ENCODE data around the gene LELP1.
"Not testable (repeated sequence)": the region's sequence is repeated elsewhere in the genome, so short reads cannot be mapped to it uniquely, and the experiment has no call there.

LELP1 gene

DNA sequence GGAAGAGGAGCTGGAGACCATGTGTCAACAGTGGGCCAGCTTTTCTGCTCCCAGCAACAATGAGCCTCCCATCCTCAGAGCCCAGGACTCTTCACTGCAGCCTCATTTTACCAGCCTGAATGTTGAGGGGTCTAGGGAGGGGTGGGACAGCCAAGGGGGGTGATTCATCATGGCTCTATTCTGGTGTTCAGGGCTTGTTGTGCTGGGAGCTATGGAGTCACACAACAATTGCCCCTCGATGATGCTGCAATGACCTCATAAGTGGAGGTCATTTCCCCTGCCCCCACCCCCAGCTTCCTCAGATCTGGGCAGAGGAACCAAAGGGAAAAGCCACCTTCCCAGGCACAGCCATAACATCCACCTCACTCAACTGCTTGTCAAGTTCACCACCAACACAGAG, at the start of gene LELP1:
LELP1 (plus strand) TSS at position 301 of the 400 bp plus-strand sequence. CDS start 1,278 bp downstream, outside the sequence.
- no peak for DNase-seq

- no peak for DNase-seq
Measured at GRCh38 chr1:153155541-153155940, 47.7 kb upstream of the LELP1 start.

DNA sequence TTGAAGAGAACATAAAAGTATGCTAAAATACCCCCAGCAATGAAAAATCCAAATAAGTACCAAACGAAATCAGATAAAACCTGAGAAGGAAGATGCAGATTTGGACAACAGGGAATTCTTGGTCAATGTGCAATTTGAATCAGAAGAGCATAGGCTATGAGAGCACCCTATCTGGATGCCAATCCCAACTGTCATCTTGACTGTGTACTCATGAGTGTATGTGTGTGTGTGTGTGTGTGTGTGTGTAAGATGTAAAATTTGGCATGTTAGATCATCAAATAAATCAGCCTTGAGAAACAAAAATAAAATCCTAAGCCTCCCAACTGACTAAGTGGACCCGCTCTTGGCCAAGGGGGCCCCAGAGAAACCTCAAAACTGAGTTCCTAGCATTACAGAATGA, 34.5 kb upstream of the LELP1 start:
- no peak for DNase-seq

GRCh38 chr1:153174624-153175023, 28.6 kb upstream of the LELP1 start:
- DNase-seq: no peak

- no peak for DNase-seq
Measured at GRCh38 chr1:153178922-153179321, 24.3 kb upstream of the LELP1 start.

DNA sequence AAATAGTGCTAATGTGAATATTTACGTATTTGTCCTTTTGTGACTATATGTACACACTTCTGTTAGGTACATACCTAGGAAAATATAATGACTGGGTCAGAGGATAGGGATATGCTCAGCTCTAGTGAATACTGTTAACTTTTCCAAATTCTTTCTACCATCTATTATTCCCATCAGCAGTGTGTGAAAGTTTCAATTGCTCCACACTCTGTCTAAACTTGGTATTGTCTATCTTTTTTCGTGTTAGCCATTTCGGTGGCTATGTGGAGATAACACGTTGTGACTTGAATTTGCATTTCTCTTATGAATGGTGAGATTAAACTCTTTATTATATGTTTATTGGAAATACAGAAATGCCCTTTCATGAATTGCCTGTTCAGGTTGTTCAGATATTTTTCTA, 22.7 kb upstream of the LELP1 start:
- no peak for DNase-seq

DNA sequence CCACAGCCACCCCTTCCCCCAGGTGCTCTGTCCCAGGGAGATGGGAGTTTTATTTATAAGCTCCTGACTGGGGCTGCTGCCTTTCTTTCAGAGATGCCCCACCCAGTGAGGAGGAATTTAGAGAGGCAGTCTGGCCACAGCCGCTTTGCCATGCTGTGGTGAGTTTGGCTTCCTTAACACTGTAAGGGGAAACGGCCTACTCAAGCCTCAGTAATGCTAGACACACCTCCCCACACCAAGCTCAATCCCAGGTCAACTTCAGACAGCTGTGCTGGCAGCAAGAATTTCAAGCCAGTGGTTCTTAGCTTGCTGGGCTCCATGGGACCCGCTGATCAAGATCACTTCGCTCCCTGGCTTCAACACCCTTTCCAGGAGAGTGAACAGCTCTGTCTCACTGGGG, 14.9 kb upstream of the LELP1 start:
- not testable (repeated sequence) for DNase-seq

DNA sequence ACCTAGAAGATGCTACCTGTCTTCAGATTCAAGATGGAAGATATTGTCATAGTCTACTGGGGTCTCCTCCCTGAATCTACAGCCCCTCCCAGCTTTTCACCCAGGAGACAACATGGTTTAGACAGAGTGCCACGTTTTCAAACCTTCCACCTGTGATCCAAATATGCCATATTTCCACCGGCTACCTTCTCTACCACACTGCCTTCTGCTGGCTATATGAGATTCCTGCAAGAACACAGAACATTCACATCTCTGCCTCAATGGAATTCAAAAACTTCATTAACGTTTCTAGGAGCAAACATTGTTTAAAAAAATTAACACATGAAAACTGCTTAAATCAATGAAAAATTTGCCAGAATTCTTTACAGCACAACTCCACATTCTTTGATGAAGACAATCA, 12.9 kb upstream of the LELP1 start:
- DNase-seq: no peak

DNA sequence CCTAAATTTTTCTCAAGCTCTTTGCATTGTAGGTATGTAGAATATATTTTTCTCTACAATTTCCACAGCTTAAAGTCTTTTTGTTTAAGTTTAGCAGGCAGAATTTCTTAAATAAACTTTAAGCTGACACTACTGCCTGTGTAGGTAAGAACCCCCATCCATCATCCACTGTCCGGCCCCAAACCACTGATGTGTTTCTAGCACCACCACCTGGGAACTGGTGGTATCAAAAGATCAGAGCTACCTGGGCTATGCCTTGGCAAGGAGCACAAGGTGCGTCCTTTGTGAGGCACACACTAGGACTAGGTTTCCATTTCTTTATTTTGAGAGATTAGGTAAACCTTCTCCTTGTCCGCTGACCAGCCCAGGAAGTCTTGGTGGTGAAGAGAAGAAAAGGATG, 10.5 kb upstream of the LELP1 start:
- no peak for DNase-seq

DNA sequence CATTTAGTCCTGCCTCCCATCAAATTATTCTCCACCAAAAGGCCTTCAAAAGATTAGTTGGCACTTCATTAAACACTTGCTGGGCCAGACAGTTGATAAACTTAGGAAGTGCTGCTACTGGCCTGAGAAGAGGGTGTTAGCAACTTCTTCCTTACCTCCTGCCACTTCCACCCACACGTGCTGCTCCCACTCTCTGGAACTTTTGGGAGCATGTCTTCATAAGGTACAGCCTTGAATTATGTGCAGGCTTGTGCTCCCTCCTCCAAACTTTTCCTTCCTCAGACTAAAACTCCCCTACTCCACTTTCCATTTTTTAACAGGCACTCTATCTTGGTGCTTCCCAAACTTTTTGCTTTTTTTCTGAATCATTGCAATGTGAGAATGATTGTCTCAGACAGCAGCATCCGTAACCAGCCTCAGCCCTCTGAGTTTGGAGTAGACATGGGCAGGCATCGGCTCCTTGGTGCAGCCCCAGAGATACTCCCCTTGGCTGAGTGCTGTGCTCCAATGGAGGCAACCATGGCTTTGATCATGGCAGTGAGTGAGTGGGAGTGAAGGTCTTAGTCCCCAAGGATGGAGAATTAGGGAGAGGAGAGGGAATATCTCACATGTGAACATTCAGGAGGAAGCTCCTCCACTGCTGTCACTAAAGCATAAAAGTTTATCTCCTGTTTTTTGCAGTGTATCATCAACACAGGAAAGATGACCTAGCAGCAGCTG, 8.7 kb upstream of the LELP1 start:
- DNase-seq: no peak

- DNase-seq: no peak
Measured at GRCh38 chr1:153195216-153195615, 8.0 kb upstream of the LELP1 start.

DNA sequence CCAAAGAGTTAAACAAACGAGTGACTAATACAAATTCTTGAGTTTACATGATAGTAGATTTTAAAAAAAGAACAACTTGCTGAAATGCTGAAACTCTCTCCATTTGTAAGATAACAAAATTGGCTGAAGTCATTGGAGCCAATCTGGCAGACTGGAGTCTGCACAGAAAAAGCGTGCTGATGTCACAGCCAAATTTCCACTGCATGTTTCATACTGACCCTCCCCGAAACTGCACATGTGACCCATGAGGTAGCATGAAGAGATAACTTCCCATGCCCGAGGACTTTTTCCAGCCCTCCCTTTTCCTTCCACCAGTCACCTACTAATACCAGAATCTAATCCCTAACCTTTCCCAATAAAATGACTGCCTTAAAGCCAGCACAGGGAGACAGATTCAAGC, 1.2 kb upstream of the LELP1 start:
- DNase-seq: no peak

DNA sequence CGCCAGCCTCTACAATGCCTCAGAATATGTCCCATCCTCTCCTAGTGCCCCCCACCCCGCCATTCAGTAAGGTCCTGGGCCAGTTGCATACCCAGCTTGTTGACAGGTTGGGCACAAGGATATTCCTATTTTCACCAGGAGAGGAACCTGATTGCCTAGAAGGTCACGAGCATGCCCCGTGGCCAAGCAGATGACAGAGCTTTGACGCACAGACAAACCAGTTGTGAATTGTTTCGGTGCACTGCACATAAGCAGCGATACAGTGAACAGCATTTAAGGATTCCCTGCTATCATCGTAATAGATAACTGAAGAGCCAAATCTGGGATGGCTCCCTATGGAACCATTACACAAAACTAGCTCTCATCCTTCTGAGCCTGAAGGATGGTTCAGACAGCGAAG, 3.4 kb downstream of the LELP1 start:
- no peak for DNase-seq

GRCh38 chr1:153210206-153210605, 7.0 kb downstream of the LELP1 start:
- no peak for DNase-seq

GRCh38 chr1:153212201-153212600, 9.0 kb downstream of the LELP1 start:
- DNase-seq: no peak

DNA sequence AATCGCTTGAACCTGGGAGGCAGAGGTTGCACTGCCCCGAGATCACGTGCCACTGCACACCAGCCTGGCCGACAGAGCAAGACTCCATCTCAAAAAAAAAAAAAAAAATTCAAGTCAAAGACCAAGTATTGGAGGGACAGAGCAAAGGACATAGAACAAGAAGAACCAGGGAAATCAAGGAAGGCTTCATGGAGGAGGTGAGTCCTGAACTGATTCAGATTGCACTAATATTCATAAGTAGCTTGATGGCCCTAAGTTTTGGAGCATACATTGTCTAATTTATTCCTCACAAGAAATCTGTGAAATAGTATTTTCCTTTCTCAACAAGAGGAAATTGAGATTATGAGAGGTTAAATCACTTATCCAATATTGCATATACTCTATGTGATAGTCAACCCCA, 10.3 kb downstream of the LELP1 start:
- DNase-seq: no peak

DNA sequence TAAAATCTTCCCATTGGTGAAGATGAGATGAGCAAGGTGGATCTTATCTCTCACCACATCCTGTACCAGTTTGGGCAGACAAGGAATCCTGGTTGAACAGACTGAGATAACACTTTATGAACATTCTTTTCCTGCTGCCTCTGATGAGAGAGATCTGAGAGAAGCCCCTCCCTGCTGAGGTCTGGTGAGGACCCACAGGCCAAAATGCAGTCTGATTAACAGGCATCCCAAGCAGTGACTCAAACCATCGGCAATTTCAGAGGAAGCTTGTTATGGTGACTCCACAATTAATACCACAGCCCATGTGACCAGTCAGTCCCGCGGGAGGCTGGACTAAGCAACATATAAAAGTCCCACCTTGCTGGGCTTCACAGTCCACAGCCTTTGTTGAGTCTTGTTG, 14.0 kb downstream of the LELP1 start, which contains the start of gene PRR9:
PRR9 (plus strand) TSS at position 373 of the 400 bp plus-strand sequence. CDS start 561 bp downstream, outside the sequence.
- DNase-seq: no peak

DNA sequence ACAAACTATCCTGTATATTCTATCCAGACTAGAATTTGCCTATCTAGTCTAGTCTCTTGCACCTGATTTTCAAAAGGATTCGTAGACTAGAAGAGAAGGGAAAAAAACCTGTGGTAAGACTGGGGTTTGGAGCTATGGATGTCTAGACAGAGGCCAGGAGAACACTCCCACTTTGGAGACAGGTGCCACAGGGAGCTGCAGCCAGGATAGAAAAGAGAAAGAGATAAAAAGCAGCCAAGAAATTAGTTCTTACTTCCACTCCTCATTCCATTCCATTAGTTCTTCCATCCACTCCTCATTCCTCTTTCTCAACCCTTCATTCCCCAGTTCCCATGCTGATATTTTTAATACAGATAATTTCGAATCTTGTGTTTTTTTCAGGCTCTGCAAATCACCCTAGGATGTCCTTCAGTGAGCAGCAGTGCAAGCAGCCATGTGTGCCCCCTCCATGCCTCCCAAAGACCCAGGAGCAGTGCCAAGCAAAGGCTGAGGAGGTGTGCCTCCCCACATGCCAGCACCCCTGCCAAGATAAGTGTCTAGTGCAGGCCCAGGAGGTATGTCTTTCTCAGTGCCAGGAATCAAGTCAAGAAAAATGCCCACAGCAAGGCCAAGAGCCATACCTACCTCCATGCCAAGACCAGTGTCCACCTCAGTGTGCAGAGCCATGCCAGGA, 14.7 kb downstream of the LELP1 start:
- DNase-seq: no peak

GRCh38 chr1:153220606-153221303, 17.5 kb downstream of the LELP1 start:
- DNase-seq: peak; percentile 57

DNA sequence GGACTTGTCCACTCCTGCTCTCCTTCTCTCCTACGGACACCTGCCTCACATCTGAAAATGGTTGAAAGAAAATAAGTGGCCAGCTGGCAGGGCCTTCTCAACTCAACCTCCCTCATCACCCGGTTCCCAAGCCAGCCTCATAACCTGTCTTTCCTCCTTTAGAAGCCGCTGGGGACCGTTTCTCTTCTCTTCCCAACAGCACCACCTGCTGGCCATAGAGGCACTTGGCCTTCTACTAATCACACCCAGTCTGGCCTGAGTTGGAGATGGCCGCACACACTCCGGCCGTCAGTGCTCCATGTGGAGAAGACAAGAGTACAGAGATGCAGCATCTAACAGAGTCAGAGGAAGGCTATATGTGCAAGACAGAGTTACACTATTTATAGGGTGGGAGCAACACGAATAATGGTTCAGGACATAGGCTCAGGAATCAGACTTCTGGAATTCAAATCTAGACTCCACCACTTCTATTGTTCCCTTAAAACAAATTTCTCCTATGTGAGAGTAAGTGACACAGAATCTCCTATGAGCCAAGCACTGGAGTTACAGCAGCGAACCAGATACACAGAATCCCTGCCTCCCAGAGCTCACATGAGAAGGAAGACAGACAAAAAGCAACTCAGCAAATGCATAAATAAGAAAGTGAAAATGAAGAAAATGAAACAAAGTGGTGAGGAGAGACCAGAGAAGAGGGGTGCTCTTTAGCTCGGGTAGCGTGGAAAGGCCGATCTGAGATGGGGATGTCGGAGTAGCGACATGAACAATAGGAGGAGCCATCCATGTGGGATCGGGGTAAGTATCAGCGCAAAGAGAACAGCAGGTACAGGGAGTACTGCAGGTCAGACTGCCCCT, 20.0 kb downstream of the LELP1 start:
- peak; percentile 77 for DNase-seq

DNA sequence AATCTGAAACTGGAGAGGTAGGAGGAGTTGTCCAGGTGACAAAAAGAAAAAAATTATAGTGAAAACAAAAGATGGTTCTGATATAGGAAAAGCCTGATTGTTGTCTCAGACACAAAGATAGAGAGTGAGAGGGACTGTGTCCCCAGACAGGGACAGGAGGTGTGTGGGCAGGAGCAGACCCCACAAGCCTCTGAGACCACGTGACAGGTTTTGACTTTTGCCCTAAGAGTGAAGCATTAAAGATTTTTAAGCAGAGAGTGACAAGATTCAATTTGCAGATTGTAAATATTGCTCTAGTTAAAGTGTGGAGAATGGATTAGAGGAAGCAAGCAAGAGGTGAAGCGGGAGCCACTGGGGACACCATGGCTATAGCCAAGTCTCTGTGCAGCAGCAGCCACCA, 24.6 kb downstream of the LELP1 start:
- no peak for DNase-seq

DNA sequence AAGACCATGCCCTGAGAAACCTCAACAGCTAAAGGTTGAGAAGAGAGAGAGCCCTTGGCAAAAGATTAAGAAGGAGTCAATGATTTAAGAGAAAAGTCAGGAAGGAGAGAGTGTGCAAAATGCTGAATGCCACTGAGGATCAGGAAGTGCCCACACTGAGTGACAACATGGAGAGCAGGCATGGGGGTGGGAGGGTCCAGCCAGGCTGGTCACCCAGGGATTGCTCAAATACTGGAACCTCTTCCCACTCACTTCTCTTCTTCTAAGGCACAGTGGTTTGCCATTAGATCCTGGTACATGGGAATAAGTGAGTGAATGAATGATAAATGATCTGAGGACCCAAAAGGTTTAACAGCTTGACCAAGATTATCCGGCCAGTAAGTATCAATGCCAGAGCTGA, 25.3 kb downstream of the LELP1 start:
- DNase-seq: no peak

All from midbrain (tissue), 1 donor.